ENCODE data around the gene REG4. TPM values are rescaled to one million over a fixed set of nuclear protein-coding genes. Genes with fewer than 3 reads are reported as not detected.

Gene REG4
- total and polyA plus RNA-seq, 2 donors (not counting 3 experiments of a cell fraction or from before 2014, with no cell fraction given) = not detected

DNA sequence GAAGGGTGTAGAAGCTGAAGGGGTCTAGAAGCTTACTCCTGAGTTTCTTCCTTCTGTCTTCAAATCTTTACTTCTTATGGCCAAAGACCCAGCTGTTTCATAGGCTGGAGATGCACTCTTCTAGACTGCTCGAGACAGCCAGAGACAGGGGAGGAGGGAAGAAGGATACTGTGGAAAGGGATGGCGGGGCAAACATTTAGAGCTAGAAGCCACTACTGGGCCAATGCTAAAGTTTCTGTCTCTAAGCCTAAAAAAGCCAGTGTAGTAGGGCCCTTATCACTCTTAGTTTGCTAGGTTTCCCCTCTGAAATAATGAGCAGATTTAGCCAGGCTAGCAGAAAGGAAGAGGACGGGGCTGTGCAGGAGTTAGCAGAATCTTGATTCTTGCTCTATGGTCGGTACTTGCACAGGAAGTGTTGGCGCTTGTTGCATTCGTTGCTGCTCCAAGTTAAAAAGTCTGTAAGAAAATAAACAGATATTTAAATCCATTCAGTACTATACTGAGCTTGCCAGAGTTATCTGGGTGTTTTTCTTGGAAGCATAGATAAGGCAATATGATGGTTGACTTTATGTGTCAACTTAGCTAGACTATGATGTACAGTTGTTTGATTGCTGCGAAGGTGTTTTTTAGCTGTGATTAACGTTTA is 16.9 kb downstream of the REG4 start:
- Histone ChIP-seq H3K36me3 (ENCODE audit: control insufficient read depth in 2 of 2, extremely low read depth in 1 of 2, insufficient read depth in 2 of 2, low read length in 2 of 2) (no peaks in the 10 kb centered on the region), H3K9me3 (replicated peaks; ENCODE audit: control insufficient read depth, insufficient read depth, low read length) (no peaks in the 10 kb centered on the region), H3K4me1 (ENCODE audit: control insufficient read depth, extremely low read depth, insufficient read depth, low read length) (no peaks in the 10 kb centered on the region), H3K9me1 (replicated peaks; ENCODE audit: control insufficient read depth, extremely low read depth, insufficient read depth, low read length) (no peaks in the 10 kb centered on the region), H2AFZ (ENCODE audit: low read depth, low read length) (no peak overlapping the region), H3K4me3 (replicated peaks in 1 of 3; ENCODE audit: insufficient read depth in 1 of 3, low read depth in 1 of 3, low read length in 3 of 3) (no peak overlapping the region), H3K9ac (replicated peaks; ENCODE audit: extremely low read depth, insufficient read depth, low read length) (no peak overlapping the region), H3K27ac (ENCODE audit: insufficient read depth, low read depth, low read length) (no peak overlapping the region), H3K27me3 (ENCODE audit: control insufficient read depth in 2 of 2, insufficient read depth in 2 of 2, low read length in 2 of 2) (peaks cover 3 to 7% of the 10 kb centered on the region in 2 experiments), H3K4me2 (ENCODE audit: insufficient read depth, low read length) (no peak overlapping the region), H4K20me1 (replicated peaks; ENCODE audit: control insufficient read depth, extremely low read depth, insufficient read depth, low read length) (no peaks in the 10 kb centered on the region), H3K79me2 (ENCODE audit: control insufficient read depth, insufficient read depth, low read length) (no peaks in the 10 kb centered on the region)
- dilution Hi-C loops (cut with MboI; ENCODE audit: extremely low pct_ligation_motif_present, low sequenced_read_pairs) = no loop called here
- no peak for TF ChIP-seq EZH2 (IDR thresholded peaks at IDR 0.05; ENCODE audit: borderline replicate concordance, low read depth, low read length, severe bottlenecking)
- TF ChIP-seq JUN (IDR thresholded peaks at IDR 0.05; ENCODE audit: borderline replicate concordance, insufficient read depth, insufficient read length, low read depth) = no peak
- no peak for TF ChIP-seq POLR2A (IDR thresholded peaks at IDR 0.05; ENCODE audit: low read depth, low read length)
- no peak for TF ChIP-seq GATA2 (IDR thresholded peaks at IDR 0.05; ENCODE audit: insufficient read depth, insufficient read length, low read depth, low read length)
- TF ChIP-seq, protein P1, sequence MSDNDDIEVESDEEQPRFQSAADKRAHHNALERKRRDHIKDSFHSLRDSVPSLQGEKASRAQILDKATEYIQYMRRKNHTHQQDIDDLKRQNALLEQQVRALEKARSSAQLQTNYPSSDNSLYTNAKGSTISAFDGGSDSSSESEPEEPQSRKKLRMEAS (IDR thresholded peaks at IDR 0.05; ENCODE audit: insufficient read depth, insufficient read length) = no peak
- TF ChIP-seq POLR2AphosphoS5 (IDR thresholded peaks at IDR 0.05; ENCODE audit: insufficient read depth, low read depth, low read length) = no peak
- TF ChIP-seq MYC (IDR thresholded peaks at IDR 0.05; ENCODE audit: low read depth, low read length) = no peak
- TF ChIP-seq FOS (IDR thresholded peaks at IDR 0.05; ENCODE audit: borderline replicate concordance, insufficient read depth, low read length) = no peak
- TF ChIP-seq, protein P2, sequence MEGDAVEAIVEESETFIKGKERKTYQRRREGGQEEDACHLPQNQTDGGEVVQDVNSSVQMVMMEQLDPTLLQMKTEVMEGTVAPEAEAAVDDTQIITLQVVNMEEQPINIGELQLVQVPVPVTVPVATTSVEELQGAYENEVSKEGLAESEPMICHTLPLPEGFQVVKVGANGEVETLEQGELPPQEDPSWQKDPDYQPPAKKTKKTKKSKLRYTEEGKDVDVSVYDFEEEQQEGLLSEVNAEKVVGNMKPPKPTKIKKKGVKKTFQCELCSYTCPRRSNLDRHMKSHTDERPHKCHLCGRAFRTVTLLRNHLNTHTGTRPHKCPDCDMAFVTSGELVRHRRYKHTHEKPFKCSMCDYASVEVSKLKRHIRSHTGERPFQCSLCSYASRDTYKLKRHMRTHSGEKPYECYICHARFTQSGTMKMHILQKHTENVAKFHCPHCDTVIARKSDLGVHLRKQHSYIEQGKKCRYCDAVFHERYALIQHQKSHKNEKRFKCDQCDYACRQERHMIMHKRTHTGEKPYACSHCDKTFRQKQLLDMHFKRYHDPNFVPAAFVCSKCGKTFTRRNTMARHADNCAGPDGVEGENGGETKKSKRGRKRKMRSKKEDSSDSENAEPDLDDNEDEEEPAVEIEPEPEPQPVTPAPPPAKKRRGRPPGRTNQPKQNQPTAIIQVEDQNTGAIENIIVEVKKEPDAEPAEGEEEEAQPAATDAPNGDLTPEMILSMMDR (IDR thresholded peaks at IDR 0.05; ENCODE audit: extremely low read depth in 1 of 2, insufficient read depth in 1 of 2, low read depth in 1 of 2, low read length in 2 of 2) = no peak
- POLR2A ChIA-PET = no interaction called here
- intact Hi-C loops (cut with micrococcal nuclease) = no loop called here
- FAIRE-seq (no peak), DNase-seq (ENCODE audit: low read depth, low spot score) (no peak)
- BruUV-seq (replicated peaks) = no TSS peak
- CTCF ChIA-PET = interaction anchor here (1.3 to 4.0 kb wide), 2 partner anchors 14 to 28 kb away, joined by 3 to 25 read pairs; no protein-coding TSS in a partner anchor
